22Rv1 (cell line): ENCODE results near the gene SFMBT1.
A peak's percentile ranks its signal among the peaks of the same experiment; 100 is the strongest.

Experiments
- CTCF ChIP-seq: fragments of 450-650 bp; IDR thresholded peaks from 2 replicates; pipeline ENCODE4 v1.5.1; 2017; ENCODE audit warnings: mild to moderate bottlenecking
- ZFX ChIP-seq: fragments of 450-650 bp; IDR thresholded peaks from 2 replicates; pipeline ENCODE4 v1.6.1; 2017; ENCODE audit warnings: antibody characterized with exemption, borderline replicate concordance

GRCh38 chr3:53072653-53073552 is 27.0 kb upstream of the SFMBT1 start:
- TF ChIP-seq CTCF, result peak; percentile 94
- TF ChIP-seq ZFX, result no peak
